ENCODE data around the gene OR1B1. TPM values are rescaled to one million over a fixed set of nuclear protein-coding genes. Genes with fewer than 3 reads are reported as not detected.
"Not testable (repeated sequence)": the region's sequence is repeated elsewhere in the genome, so short reads cannot be mapped to it uniquely, and the experiment has no call there.

OR1B1 gene
- not detected in 2 replicates for total RNA-seq (2014; rRNA removed)
- polyA plus RNA-seq (2012): not detected

DNA sequence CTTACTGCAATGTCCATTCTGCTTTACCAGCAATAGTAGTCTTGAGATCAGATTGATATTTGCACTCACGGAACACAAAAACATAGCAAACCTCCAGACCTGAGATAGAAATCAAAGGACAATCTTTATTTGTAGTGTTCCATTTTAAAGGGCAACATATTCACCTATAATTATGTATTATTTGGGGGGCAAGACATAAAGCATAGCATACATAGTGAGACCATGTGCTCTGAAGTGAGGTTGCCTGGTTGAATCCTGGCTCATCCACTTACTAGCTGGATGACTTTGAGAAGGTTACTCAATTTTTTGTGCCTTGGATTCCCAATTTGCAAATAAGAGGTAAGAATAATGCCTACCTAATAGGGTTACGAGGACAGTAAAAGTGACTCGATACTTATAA is at the start of gene OR1B1:
OR1B1 (minus strand) TSS at position 101 of the 400 bp plus-strand sequence.
- DNase-seq (ENCODE audit: low read depth): no peak

DNA sequence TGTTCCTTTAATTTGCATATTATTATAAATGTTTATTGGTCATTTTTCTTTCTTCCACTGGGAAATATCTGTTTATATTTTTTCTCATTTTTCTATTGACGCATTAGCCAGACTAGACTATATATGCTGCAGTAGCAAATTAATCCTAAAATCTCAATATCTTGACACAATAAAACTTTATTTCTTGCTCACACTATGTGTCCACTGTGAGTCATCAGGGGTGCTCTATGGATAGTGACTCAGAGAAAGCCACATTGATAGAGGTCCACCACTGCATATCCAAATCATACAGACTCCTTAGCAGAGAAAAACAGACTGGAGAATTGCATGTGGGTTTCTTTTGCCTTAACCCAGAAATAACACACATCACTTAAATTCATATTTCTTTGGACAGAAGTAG is 38.3 kb upstream of the OR1B1 start:
- peak; percentile 5 for DNase-seq (ENCODE audit: low read depth)

DNA sequence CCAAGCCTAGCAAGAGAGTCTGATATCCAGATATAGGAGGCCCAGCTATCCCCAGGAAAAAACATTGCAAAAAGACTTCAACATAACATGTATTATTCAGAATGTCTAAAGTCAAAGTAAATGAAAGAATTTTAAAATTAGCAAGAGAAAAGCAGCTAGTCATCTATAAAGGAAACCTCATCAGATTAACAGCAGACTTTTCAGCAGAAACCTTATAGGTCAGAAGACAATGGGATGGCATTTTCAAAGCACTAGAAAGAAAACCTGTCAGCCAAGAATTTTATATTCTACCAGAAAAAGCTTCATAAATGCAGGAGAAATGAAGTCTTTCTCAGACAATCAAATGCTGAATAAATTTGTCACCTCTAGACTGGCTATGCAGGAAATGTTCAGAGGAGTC is 27.4 kb upstream of the OR1B1 start:
- no peak for DNase-seq (ENCODE audit: low read depth)

DNA sequence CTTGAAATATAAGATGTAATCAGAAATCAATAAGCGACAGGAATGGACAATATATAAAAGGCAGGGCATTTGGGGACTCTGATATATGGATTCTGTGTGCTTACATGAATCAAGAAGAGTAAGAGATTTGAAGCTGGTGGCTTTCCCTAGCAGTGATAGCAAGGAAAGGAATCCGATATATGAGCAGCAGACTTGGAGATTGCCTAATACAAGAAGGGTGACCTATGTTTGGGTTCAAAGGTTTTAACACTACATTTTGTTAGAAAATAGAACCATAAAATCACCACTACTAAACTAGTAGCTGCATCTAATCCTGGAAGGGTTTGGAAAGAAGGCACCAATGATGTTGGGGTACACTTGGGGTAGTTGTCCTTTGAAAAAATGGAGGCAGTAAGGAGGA is 15.1 kb upstream of the OR1B1 start:
- no peak for DNase-seq (ENCODE audit: low read depth)

DNA sequence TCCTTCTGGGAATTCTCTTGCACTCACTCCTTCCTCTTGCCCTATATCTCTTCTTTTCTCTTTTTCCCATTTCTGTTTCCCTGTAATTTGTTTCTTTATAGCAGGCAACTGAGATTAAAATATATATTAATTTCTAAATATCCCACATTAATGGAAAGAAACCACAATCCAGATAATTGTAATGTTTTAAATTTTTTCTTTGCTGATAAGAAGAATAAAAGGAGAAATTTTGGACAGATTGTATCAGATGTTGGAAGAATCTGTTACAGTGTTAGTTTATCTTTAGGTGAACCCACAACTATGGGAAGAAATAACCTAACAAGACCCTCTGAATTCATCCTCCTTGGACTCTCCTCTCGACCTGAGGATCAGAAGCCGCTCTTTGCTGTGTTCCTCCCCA is 4.0 kb upstream of the OR1B1 start, which contains the start of gene OR1L1:
OR1L1 (plus strand) TSS at position 301 of the 400 bp plus-strand sequence; CDS start at position 301, 0 bp downstream.
- DNase-seq (ENCODE audit: low read depth): no peak

DNA sequence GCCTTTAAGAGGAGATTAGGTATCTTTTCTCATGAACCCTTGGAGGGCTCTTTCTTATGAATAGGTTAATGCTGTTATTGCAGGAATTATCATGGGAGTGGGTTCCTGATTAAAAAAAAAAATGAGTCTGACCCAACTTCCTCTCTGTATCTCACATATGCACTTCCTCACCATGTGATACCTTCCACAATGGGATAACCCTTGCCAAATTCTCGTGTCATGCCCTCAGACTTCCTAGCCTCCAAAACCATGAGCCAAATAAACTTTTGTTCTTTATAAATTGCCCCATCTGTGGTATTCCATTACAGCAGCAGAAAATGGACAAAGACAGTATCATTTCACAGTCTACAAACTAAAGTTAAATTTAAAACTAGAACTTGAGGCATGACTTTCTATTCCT is 1.0 kb downstream of the OR1B1 start:
- DNase-seq (ENCODE audit: low read depth): no peak

DNA sequence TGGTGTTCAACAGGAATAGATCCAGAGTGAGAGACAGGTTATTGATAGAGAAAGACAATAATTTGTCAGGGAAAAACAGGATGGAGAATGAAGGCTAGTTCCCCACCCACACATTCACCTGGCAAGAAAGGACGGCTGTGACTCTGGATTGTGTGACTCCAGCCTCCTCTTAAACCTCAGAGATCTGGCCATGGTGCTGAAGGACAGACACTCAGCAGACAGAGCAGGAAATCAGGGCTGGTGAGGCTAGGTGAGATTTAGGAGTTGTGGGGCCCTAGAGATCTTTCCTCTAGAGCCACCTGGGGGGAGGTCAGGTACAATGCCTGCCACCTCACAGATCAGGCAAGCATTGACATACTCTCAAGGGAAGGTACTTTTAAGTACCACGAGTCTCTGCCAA is 15.2 kb downstream of the OR1B1 start:
- no peak for DNase-seq (ENCODE audit: low read depth)

DNA sequence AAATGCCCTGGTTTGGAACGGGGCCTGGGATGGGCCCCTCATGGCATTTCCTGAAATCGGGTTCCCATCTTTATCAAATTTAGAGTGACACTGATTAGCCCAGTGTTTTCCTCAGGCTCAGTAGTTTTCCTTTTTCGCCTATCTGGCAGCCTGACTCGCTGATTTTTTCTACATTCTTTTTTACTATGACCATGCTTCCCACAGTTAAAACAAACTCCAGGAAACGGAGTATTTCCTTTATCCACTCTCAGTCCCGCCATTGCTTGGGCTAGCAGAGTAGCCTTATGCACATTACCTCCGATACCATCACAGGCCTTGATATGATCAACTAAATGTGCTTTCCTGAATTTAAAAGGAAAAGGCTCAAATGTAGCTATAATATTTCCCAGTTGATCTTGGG is 37.4 kb downstream of the OR1B1 start:
- DNase-seq (ENCODE audit: low read depth): no peak

DNA sequence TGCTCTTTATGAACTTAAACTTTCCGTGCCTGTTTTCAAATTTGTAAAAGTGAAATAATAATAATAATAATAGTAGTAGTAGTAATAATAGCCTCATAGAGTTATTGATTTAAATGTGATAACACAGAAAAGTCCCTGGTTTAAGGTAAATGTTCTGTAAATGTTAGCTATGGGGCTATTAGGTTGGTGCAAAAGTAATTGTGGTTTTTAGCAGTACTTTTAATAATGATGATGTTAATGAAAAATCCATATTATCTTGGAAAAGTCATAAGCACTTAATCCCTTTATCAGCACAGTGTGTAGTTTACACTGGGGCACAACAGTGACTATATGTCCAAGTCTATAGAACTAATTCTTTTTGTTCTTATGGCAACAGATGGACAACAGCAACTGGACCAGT is 43.1 kb downstream of the OR1B1 start, which contains the start of gene OR1Q1:
OR1Q1 (plus strand) TSS at position 377 of the 400 bp plus-strand sequence; CDS start at position 377, 0 bp downstream.
- DNase-seq (ENCODE audit: low read depth): no peak

DNA sequence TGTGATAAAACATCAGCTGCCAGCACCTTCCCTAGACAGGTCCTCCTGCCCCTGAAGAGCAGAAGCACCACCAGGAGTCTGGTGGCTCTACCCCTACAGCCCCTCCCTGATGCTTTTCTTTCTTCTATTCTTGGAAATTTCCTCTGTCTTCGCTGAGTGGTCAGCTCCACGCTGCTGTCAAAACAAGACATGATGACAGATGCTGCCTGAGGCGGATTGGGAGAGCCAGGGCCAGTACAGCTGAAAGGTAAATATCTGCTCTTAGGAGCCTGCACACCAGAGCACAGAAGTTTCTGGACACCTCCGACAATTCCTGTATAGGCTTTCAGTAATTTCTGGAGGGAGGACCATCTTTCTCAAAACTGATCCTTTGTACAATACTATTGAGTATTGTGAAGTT is 47.6 kb downstream of the OR1B1 start:
- DNase-seq (ENCODE audit: low read depth): no peak

DNA sequence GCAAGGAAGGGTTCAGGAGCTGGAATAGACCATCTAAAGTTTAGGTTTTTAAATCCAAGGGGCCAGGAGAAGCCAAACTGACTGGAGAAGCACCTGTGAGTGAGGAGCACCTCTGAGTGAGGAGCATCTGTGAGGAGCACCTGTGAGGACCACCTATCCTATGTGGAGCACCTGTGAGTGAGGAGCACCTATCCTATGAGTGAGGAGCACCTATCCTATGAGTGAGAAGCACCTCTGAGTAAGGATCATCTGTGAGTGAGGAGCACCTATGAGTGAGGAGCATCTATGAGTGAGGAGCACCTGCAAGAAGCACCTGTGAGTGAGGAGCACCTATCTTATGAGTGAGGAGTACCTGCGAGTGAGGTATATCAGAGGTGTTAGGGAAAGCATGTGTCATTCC is 50.8 kb downstream of the OR1B1 start:
- DNase-seq (ENCODE audit: low read depth): no peak

DNA sequence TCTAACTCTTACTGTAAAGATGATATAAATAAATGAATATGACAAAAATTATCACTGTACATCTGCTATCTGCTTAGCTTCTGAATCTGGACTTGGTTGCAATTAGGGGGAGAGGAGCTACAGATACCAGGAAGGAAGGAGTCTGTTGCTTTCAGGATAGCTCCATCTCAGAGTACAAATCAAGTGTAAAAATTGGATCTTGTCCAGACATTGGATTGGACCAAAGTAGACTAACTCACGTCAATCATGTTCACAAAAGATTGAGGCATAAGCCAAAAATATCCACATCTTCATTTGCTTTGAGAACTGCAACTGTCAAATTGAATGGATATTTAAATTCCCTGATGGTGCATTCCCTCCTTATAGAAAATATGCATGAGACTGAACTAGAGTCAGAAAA is 51.7 kb downstream of the OR1B1 start:
- no peak for DNase-seq (ENCODE audit: low read depth)

DNA sequence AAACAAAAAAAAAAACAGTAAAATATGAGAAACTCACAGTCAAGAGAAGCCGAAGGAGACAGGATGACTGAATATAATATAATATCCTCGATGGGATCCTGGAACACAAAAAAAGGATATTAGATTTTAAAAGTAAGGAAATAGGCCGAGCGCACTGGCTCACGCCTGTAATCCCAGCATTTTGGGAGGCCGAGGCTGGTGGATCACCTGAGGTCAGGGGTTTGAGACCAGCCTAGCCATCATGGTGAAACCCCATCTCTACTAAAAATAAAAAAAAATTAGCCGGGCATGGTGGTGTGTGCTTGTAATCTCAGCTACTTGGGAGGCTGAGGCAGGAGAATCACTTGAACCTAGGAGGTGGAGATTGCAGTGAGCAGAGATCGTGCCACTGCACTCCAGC is 74.1 kb downstream of the OR1B1 start, which contains the start of gene OR1L8:
OR1L8 (minus strand) TSS at position 101 of the 400 bp plus-strand sequence. CDS start 14,907 bp downstream, outside the sequence.
- not testable (repeated sequence) for DNase-seq (ENCODE audit: low read depth)

DNA sequence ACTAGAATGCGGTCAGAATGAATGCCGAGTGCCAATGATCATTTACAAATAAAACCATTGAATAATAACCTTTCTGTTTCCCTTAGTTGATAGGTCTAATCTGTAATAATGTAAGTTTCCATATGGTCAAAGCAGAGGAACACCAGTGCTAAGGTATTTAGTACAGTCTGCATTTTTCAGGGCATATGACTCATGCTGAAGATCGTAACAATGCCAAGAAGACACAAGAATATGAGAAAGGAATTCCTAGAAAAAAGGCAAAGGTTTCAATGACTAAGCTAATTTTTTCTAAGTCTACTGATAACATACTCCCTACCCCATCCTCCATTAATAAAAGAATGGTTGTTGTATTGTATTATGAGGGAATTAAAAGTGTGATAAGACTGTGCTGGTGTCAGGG is 77.1 kb downstream of the OR1B1 start:
- peak; percentile 26 for DNase-seq (ENCODE audit: low read depth)

DNA sequence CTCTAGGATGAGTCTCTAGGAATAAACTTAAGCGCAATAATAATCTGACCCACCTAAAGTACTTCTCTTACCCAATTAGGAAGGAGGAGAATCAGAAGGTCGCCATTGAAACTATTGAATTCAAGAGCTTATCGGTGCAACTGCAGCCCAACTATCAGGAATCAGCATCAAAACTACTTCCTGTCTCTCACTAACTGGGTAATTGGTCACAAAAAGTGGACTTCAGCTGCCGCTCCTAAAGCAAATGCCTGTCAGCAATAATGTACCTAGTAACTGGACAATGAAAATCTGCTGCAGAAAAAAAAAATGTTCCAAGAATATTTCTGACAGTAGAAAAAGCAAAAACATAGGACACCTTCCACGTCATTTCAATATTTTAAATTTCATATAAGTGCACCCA is 77.6 kb downstream of the OR1B1 start:
- no peak for DNase-seq (ENCODE audit: low read depth)

Other genes starting within 250 kb of the OR1B1 start
- gene OR1J1, start 179.7 kb downstream of the OR1B1 start, total RNA-seq (2014; rRNA removed): not detected in 2 replicates
- gene OR1J2, start 146.8 kb downstream of the OR1B1 start, total RNA-seq (2014; rRNA removed): not detected in 2 replicates
- gene OR1J4, start 138.5 kb downstream of the OR1B1 start, total RNA-seq (2014; rRNA removed): not detected in 2 replicates
- gene OR1N1, start 130.3 kb downstream of the OR1B1 start, total RNA-seq (2014; rRNA removed): not detected in 2 replicates
- gene OR1N2, start 104.5 kb downstream of the OR1B1 start, total RNA-seq (2014; rRNA removed): not detected in 2 replicates
- gene OR1L8, start 74.2 kb downstream of the OR1B1 start, total RNA-seq (2014; rRNA removed): not detected in 2 replicates
- gene OR1Q1, start 42.9 kb downstream of the OR1B1 start, total RNA-seq (2014; rRNA removed): not detected in 2 replicates
- not detected in 2 replicates for gene OR1L1, start 4.1 kb upstream of the OR1B1 start, total RNA-seq (2014; rRNA removed)
- gene OR1L3, start 17.5 kb upstream of the OR1B1 start, total RNA-seq (2014; rRNA removed): not detected in 2 replicates
- not detected in 2 replicates for gene OR1L4, start 66.4 kb upstream of the OR1B1 start, total RNA-seq (2014; rRNA removed)
- gene OR1L6, start 84.7 kb upstream of the OR1B1 start, total RNA-seq (2014; rRNA removed): not detected in 2 replicates
- not detected in 2 replicates for gene OR5C1, start 131.3 kb upstream of the OR1B1 start, total RNA-seq (2014; rRNA removed)
- not detected in 2 replicates for gene OR1K1, start 142.5 kb upstream of the OR1B1 start, total RNA-seq (2014; rRNA removed)
- 21.1 and 25.3 TPM in 2 replicates for gene PDCL, start 171.0 kb upstream of the OR1B1 start, total RNA-seq (2014; rRNA removed)
- gene RC3H2, start 247.7 kb upstream of the OR1B1 start, total RNA-seq (2014; rRNA removed): 32.7 and 43.1 TPM in 2 replicates

Measured in LHCN-M2 (cell line).